Osteocyte (in vitro differentiated cells): Measurements from ENCODE around the gene LYPD3. TPM values are rescaled to one million over a fixed set of nuclear protein-coding genes. Genes with fewer than 3 reads are reported as not detected.

ENCODE experiments used
- DNase-seq: peaks from one replicate; pipeline ENCODE4 v3.0.0; 2021; ENCODE audit warnings: mixed read lengths; ENCODE audit not compliant: unreplicated experiment; ENCODE audit errors: extremely low spot score
- H3K27ac Mint-ChIP-seq: one replicate; pipeline ENCODE4 v1.8.0; 2021; ENCODE audit warnings: mild to moderate bottlenecking, mixed read lengths; ENCODE audit not compliant: unreplicated experiment
- H3K27me3 Mint-ChIP-seq: one replicate; pipeline ENCODE4 v1.8.0; 2021; ENCODE audit warnings: mixed read lengths; ENCODE audit not compliant: unreplicated experiment
- H3K36me3 Mint-ChIP-seq: one replicate; pipeline ENCODE4 v1.8.0; 2021; ENCODE audit warnings: mixed read lengths; ENCODE audit not compliant: unreplicated experiment
- H3K4me1 Mint-ChIP-seq: one replicate; pipeline ENCODE4 v1.8.0; 2021; ENCODE audit warnings: mixed read lengths; ENCODE audit not compliant: unreplicated experiment
- H3K4me3 Mint-ChIP-seq: one replicate; pipeline ENCODE4 v1.8.0; 2021; ENCODE audit warnings: mild to moderate bottlenecking, moderate library complexity, mixed read lengths; ENCODE audit not compliant: unreplicated experiment
- H3K9me3 Mint-ChIP-seq: one replicate; pipeline ENCODE4 v1.8.0; 2021; ENCODE audit warnings: mixed read lengths; ENCODE audit not compliant: unreplicated experiment
- CTCF ChIP-seq: fragments of 200-600 bp; sonication (generic); IDR thresholded peaks from 2 replicates; pipeline ENCODE4 v1.5.0; 2021; ENCODE audit warnings: antibody characterized with exemption, mild to moderate bottlenecking, moderate library complexity
- total RNA-seq: library from RNA; stranded (reverse); gene quantifications from 2 replicates; pipeline ENCODE4 v1.2.1, GENCODE V29; 2021

The LYPD3 gene
- total RNA-seq, 1 donor from 2014 or later, result 0.27 TPM

DNA sequence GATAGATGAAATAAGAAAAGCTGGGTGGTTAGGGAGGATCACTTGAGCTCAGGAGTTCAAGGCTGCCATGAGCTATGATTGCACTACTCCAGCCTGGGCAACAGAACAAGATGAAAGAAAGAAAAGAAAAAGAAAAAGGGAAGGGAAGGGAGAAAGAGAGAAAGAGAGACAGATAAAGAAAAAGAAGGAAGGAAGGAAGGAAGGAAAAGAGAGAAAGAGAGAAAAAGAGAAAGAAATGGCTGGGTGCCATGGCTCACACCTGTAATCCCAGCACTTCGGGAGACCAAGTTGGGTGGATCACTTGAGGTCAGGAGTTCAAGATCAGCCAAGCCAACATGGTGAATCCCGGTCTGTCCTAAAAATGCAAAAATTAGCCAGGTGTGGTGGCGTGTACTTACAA, 29.6 kb downstream of the LYPD3 start:
- Mint-ChIP-seq H3K36me3 (no peaks in the 10 kb centered on the region), H3K4me3 (no peak overlapping the region), H3K4me1 (peaks cover 1% of the 10 kb centered on the region), H3K27me3 (peaks cover 15% of the 10 kb centered on the region), H3K27ac (no peak overlapping the region), H3K9me3 (no peaks in the 10 kb centered on the region)
- DNase-seq, result no peak
- TF ChIP-seq CTCF, result no peak

- H3K4me1 Mint-ChIP-seq, result peaks cover 1% of the 10 kb centered on the region
- no peak for TF ChIP-seq CTCF
- no peak overlapping the region for H3K4me3 Mint-ChIP-seq
Measured at GRCh38 chr19:43433689-43434088, 31.7 kb downstream of the LYPD3 start.

GRCh38 chr19:43433358-43433673, 32.1 kb downstream of the LYPD3 start:
- H3K4me1 Mint-ChIP-seq, result peaks cover under 1% of the 10 kb centered on the region
- H3K9me3 Mint-ChIP-seq, result no peaks in the 10 kb centered on the region
- H3K36me3 Mint-ChIP-seq, result no peaks in the 10 kb centered on the region
- H3K27me3 Mint-ChIP-seq, result peaks cover 14% of the 10 kb centered on the region
- no peak for TF ChIP-seq CTCF
- no peak for DNase-seq
- no peak overlapping the region for H3K27ac Mint-ChIP-seq
- no peak overlapping the region for H3K4me3 Mint-ChIP-seq

More at GRCh38 chr19:43433689-43434088, 31.7 kb downstream of the LYPD3 start:
- DNase-seq, result no peak
- no peaks in the 10 kb centered on the region for H3K9me3 Mint-ChIP-seq
- H3K27ac Mint-ChIP-seq, result no peak overlapping the region
- no peaks in the 10 kb centered on the region for H3K36me3 Mint-ChIP-seq
- H3K27me3 Mint-ChIP-seq, result peaks cover 14% of the 10 kb centered on the region

- Mint-ChIP-seq H3K4me1 (no peaks in the 10 kb centered on the region), H3K27me3 (peaks cover 15% of the 10 kb centered on the region), H3K36me3 (no peaks in the 10 kb centered on the region), H3K27ac (no peak overlapping the region), H3K9me3 (no peaks in the 10 kb centered on the region), H3K4me3 (no peak overlapping the region)
- TF ChIP-seq CTCF, result no peak
- no peak for DNase-seq
Measured at GRCh38 chr19:43430976-43431375, 34.4 kb downstream of the LYPD3 start.

- Mint-ChIP-seq H3K27me3 (peaks cover 18% of the 10 kb centered on the region), H3K9me3 (no peaks in the 10 kb centered on the region), H3K4me1 (no peaks in the 10 kb centered on the region), H3K36me3 (no peaks in the 10 kb centered on the region), H3K27ac (no peak overlapping the region), H3K4me3 (no peak overlapping the region)
- DNase-seq, result no peak
- no peak for TF ChIP-seq CTCF
Measured at GRCh38 chr19:43430142-43430710, 35.2 kb downstream of the LYPD3 start.
